Neural crest cell (in vitro differentiated cells): Measurements from ENCODE around the gene SPATS2L. TPM values are rescaled to one million over a fixed set of nuclear protein-coding genes. Genes with fewer than 3 reads are reported as not detected.

Experiments used
- DNase-seq: peaks from one replicate; pipeline ENCODE4 v3.0.0; 2021; ENCODE audit warnings: low read depth, mixed read lengths, low spot score
- H3K27ac Mint-ChIP-seq: one replicate; pipeline ENCODE4 v1.8.0; 2021; ENCODE audit warnings: mild to moderate bottlenecking, mixed read lengths; ENCODE audit not compliant: unreplicated experiment
- H3K27me3 Mint-ChIP-seq: 2 replicates; pipeline ENCODE4 v1.8.0; 2021; ENCODE audit warnings: low read depth, mild to moderate bottlenecking, mixed read lengths
- H3K36me3 Mint-ChIP-seq: 2 replicates; pipeline ENCODE4 v1.8.0; 2021; ENCODE audit warnings: low read depth, mild to moderate bottlenecking, mixed read lengths
- H3K4me1 Mint-ChIP-seq: 2 replicates; pipeline ENCODE4 v1.8.0; 2021; ENCODE audit warnings: mixed read lengths
- H3K4me3 Mint-ChIP-seq: one replicate; pipeline ENCODE4 v1.8.0; 2021; ENCODE audit warnings: mild to moderate bottlenecking, mixed read lengths
- H3K9me3 Mint-ChIP-seq: 2 replicates; pipeline ENCODE4 v1.8.0; 2021; ENCODE audit warnings: mixed read lengths
- total RNA-seq: library from RNA; stranded (reverse); gene quantifications from 2 replicates; pipeline ENCODE4 v1.2.1, GENCODE V29; 2021
- TF ChIP-seq, protein P1 (sequence below): fragments of 200-600 bp; sonication (generic); conservative IDR thresholded peaks from 2 replicates; pipeline ENCODE4 v1.5.0; 2021; ENCODE audit warnings: antibody characterized with exemption, mild to moderate bottlenecking

The SPATS2L gene
- total RNA-seq, 1 donor from 2014 or later = 24.9 TPM

GRCh38 chr2:200377355-200378336 lies 71.2 kb downstream of the SPATS2L start:
- Mint-ChIP-seq H3K27ac (no peak overlapping the region), H3K27me3 (peaks cover 49% of the 10 kb centered on the region), H3K4me3 (no peak overlapping the region), H3K36me3 (no peaks in the 10 kb centered on the region), H3K9me3 (no peaks in the 10 kb centered on the region), H3K4me1 (peaks cover 42% of the 10 kb centered on the region)
- TF ChIP-seq, protein P1, sequence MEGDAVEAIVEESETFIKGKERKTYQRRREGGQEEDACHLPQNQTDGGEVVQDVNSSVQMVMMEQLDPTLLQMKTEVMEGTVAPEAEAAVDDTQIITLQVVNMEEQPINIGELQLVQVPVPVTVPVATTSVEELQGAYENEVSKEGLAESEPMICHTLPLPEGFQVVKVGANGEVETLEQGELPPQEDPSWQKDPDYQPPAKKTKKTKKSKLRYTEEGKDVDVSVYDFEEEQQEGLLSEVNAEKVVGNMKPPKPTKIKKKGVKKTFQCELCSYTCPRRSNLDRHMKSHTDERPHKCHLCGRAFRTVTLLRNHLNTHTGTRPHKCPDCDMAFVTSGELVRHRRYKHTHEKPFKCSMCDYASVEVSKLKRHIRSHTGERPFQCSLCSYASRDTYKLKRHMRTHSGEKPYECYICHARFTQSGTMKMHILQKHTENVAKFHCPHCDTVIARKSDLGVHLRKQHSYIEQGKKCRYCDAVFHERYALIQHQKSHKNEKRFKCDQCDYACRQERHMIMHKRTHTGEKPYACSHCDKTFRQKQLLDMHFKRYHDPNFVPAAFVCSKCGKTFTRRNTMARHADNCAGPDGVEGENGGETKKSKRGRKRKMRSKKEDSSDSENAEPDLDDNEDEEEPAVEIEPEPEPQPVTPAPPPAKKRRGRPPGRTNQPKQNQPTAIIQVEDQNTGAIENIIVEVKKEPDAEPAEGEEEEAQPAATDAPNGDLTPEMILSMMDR = no peak
- no peak for DNase-seq

- TF ChIP-seq, protein P1 = no peak
- Mint-ChIP-seq H3K9me3 (no peaks in the 10 kb centered on the region), H3K27ac (peak overlapping the region; percentile 10), H3K4me3 (peak overlapping the region; percentile 21), H3K27me3 (peaks cover 45% of the 10 kb centered on the region), H3K4me1 (peaks cover 52% of the 10 kb centered on the region), H3K36me3 (no peaks in the 10 kb centered on the region)
- DNase-seq = no peak
These were observed 72.3 kb downstream of the SPATS2L start for GRCh38 chr2:200378652-200379290.

DNA sequence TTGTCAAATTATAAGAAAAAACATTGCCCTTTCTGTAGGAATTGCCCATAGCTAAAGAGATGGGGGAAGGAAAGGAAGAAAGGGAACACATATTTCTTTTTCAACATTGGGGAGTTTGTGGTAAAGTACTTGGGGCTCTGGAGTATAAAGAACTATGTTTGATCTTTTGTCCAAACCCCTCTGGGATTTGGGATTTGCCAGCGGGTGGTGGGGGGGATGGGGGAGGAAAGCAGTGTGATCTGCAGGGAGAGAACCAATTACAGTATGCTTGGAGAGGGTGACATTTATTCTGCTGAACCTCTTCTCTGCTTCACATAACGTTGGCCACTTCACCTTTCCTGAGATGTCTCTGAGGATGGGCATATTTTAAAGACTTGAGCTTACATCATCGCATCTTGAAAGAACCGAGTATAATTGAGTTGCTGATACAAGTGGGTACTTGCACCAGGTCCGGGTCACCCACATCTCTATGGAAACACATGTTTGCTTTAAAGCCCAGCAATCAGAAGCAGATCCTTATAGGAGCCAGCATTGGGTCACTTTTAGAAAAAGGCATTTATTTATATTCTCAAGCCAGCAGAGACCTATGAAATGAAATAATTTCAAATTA lies 73.1 kb downstream of the SPATS2L start:
- H3K4me1 Mint-ChIP-seq = peaks cover 52% of the 10 kb centered on the region
- no peak for DNase-seq
- no peak overlapping the region for H3K27ac Mint-ChIP-seq
- TF ChIP-seq, protein P1 = no peak
- no peaks in the 10 kb centered on the region for H3K9me3 Mint-ChIP-seq
- H3K36me3 Mint-ChIP-seq = no peaks in the 10 kb centered on the region
- peaks cover 37% of the 10 kb centered on the region for H3K27me3 Mint-ChIP-seq
- peak overlapping the region; percentile 39 for H3K4me3 Mint-ChIP-seq

DNA sequence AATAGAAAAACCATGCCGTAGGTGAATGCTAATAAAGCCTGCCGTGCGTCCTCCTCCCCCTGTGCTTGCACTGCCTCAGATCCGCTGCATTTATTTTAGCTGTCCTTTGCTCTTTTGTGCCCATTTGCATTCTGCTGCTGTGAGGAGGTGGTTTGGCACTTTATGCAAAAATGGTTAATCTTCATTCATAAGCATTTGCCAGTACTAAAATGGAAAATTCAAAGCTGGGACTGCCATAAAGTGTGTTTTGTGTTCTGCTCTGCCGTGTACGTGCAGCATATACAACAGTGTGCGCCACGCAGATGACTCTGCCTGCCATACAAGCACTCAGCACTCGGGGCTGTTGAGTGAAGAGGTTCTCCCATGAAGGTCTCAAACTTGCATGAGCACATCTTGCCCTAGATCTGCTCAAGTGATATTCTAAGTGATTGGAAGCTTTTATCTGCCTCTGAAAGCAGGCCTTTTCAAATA lies 73.6 kb downstream of the SPATS2L start:
- no peaks in the 10 kb centered on the region for H3K9me3 Mint-ChIP-seq
- H3K4me3 Mint-ChIP-seq = peak overlapping the region; percentile 39
- TF ChIP-seq, protein P1 = no peak
- DNase-seq = no peak
- peaks cover 52% of the 10 kb centered on the region for H3K4me1 Mint-ChIP-seq
- H3K36me3 Mint-ChIP-seq = no peaks in the 10 kb centered on the region
- no peak overlapping the region for H3K27ac Mint-ChIP-seq
- H3K27me3 Mint-ChIP-seq = peaks cover 34% of the 10 kb centered on the region

DNA sequence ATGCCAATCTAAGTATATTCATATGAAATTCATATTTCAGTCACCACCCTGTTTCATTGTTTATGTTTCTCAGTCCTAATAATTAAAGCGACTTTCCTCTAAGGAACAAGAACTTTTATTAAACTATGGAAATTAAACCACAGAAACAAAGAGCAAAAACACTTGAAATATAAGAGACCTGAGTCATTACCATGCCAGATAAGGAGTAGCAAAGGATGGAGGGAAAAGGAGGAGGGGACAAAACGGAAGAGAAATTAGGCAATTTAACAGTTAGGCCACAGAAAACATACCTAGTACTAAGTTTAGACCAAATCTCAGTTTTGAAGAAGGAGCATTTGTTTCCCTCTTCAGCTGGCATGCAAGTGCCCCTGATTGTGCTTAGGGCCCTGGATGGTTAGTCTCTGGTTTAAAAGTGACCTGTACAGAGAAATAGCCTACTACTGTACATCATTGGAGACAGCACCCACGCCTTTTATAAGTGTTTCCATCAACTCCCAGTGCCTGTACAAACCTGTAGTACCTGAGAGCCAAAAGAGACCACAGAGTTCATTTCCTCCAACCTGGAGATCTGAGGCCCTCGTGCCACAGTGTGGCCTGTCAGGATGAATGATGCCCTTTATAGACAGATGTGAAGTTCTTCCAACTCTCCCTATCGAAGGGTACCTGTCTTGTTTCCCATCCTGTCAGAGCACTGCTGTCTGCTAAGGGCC lies 74.5 kb downstream of the SPATS2L start:
- no peak for DNase-seq
- Mint-ChIP-seq H3K4me1 (peaks cover 52% of the 10 kb centered on the region), H3K27me3 (peaks cover 28% of the 10 kb centered on the region), H3K27ac (no peak overlapping the region), H3K36me3 (no peaks in the 10 kb centered on the region), H3K9me3 (no peaks in the 10 kb centered on the region), H3K4me3 (peak overlapping the region; percentile 2)
- TF ChIP-seq, protein P1 = no peak
